Ovary (tissue), 3 donors: ENCODE data around the gene TENM4.

Experiments used
- CTCF ChIP-seq, 3 donors: fragments of 450-650 bp in 2 of 3; fragments of 200-600 bp in 1 of 3; IDR thresholded peaks; one replicate each; pipeline versions ENCODE4 v1.5.1 to v1.8.0; 2016 to 2022; ENCODE audit warnings: antibody characterized with exemption in 3 of 3, mild to moderate bottlenecking in 1 of 3
- POLR2A ChIP-seq: fragments of 450-650 bp; IDR thresholded peaks from one replicate; pipeline ENCODE4 v1.6.1; 2017; ENCODE audit warnings: antibody characterized with exemption, mild to moderate bottlenecking, moderate library complexity
- donor health status: DM: no; HTN: no; CAD: no.

GRCh38 chr11:78935398-78936068 is 505.3 kb downstream of the TENM4 start:
- TF ChIP-seq POLR2A (no peak), CTCF (IDR thresholded peaks at IDR 0.05) (no peak)
